HG03565 (cell line): Measurements from ENCODE around the gene LRP1B.
"Not testable (repeated sequence)": the region's sequence is repeated elsewhere in the genome, so short reads cannot be mapped to it uniquely, and the experiment has no call there.

Source experiments
- ATAC-seq: cut with Tn5 transposase; IDR thresholded peaks from one replicate; pipeline ENCODE4 v1.9.1; 2021; ENCODE audit warnings: mild to moderate bottlenecking, moderate library complexity; ENCODE audit not compliant: unreplicated experiment

The LRP1B gene

DNA sequence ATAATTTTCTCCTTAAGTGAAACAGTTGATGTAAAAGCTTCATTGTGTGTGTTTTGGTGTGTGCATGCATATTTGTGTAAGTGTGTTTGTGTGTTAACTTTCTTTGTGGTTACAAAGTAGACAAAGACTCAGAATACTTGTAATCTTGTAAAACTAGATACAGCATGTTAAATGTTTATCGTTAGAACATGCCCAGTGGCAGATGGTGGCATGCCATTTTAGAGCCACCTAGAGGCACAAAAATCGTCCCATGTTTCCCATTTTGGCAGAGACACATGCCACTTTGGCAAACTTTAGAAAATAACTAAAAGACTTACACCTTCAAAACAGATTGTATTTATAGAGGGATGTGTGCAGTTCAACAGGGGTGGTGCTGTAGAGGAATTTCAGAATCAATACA is 224.1 kb downstream of the LRP1B start:
- no peak for ATAC-seq

DNA sequence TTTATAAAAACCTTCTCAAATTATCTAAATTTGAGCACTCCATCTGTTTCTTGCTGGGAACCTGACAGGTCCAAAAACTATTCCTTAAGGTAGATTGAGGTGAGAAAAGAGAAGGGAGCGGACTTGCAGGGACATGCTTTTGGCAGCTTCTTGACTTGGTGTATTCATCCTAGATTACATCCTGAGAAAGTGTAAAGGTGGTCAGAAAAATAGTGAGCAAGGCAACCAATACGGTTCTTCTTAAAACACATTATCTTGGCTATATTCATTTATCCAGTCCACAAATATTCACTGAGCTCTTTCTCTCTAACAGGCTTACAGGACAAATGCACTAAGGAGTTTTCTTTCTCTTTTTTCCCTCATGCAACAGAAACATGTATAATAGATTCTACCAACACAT is 230.0 kb downstream of the LRP1B start:
- no peak for ATAC-seq

DNA sequence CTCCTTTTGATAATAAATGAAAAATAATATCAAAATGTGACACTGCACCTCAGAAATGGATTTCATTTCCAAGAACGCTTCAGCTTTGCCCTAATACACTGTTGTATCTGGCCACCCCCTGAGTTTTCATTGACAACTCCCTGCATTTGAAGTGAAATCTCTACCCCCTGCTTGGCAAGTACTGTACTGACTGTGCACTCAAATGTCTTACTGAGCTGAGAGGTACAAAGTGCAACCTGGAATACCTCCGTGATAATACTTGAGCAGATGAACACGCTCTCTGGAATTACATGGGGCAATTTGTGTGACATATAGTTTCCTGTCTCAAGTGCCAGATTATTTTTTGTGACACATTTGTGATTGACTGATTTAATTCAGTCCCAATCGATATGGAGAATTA is 231.1 kb downstream of the LRP1B start:
- ATAC-seq, result no peak

DNA sequence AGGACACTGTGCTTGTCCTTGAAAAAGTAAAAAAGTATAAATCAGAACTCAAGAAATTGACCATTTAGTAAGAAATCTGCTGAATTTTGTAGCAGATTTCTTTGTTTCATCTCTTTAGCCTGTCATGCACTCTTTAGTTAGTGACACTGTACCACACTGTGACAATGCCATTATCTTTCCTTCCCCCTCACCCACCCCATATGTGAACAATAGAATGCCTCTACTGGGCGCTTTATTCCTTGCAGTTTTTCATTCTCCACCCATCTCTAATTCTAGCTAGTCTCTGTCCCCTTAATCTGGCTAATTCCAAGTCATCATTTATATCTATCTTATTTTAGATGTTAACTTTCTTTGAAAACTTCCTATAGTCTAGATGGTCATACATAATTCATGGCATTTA is 241.0 kb downstream of the LRP1B start:
- no peak for ATAC-seq

DNA sequence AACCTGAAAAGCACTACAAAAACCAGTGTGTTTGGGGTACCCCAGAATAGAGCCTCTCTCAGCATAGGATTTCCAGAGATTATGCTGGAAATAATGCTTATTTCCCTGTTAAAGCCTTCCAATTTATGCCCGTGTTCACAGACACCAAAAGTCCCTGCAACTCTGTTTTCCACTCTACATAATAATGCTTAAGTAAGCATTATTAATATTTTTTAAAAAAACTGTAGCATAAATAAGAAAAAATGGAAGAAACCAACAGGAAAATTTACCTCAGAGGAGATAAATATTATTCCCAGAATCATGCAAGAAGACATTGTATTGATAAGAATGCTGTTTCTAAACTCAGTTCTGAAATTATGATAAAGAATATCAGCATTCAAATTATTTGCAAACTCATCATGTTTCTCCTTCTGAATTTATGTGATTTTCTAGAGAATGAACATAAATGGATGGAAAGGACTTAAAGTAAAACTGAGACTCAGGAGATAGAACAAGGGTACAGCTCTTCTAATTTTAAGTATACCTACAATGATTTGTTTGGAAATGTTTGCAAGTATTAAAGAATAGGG is 241.7 kb downstream of the LRP1B start:
- ATAC-seq, result no peak

DNA sequence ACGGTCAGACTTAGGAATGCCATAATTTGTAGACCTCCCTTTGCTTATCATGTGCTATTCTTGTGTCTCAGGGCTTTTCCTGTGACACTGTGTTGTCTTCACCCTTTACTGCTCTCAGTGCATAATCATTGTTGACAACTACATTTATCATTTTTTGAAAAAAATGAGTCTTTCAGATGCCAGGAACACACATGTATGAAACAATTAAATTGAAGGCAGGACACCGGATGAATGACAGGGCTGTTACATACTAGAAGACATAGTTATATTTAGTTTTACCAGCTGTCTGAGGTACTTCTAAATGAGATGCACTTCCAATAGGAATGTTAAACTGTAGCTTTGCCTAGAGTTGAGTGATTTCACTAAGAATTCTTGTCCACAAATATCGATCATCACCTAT is 243.5 kb downstream of the LRP1B start:
- no peak for ATAC-seq

DNA sequence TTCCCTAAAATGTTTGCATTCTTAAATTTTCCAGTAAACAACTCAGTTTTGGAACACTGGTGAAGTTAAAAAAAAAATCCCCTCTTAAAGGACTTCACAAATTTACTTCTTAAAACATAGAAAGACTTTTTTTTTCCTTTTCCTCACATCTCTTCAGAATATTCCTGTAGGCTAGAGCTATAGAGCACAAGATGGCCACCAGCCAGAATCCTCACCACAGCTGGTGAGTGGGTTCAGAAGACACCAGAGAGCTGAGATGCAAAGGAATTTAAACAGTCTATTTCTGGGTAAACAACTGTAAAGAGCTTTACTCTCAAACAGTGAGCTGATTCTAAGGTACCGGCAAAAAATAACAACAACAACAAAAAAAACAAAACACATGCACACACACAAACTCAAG is 252.8 kb downstream of the LRP1B start:
- ATAC-seq, result no peak

DNA sequence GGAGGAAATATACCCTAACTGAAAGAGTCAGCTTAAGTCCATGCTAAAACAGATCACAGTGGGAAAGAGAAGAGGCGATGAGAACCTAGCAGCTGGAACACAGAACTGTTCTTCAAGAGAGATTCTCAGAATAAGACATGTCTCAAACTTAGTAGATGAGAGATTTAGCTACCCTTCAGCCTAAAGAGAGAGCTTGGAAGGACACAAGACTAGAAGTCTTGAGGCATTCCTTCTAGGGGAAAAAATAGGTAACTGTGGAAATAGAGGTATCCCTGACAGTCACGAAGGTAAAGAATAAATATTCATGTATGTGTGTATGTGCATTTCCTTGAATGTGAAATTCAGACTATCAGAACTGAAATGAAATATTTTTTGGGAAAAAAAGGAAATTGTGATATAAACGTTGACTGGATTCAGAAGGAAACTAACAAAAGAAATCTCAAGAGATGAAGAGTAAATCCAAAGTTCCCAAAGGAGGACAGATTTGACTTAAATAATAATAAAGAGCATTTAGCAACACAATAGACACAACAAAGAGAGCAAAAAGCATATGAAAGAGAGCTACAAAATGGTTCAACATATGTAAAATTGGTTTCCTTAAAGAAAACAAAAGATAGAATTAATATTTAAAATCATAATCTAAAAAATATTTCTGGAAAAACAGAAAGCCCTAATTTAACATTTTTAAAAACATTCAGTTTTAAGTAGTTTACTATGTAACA is 258.7 kb downstream of the LRP1B start:
- ATAC-seq, result no peak

DNA sequence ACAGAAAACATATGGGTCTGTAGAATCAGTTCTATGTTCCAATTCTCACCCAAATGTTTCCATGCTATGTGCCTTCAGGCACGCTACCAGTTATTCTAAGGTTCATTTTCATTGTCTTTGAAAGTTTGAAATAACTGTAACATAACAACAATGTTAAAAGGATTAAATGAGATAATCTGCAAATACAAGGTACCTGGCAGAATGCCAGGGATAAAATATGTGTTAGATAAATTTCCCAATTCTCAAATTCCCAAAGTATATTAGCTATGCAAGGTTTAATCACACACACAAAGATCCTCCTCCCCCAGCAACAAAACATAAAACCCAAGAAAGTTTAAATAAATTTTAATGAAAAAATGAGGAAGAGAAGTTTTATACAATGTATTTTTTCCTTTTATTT is 261.2 kb downstream of the LRP1B start:
- no peak for ATAC-seq

DNA sequence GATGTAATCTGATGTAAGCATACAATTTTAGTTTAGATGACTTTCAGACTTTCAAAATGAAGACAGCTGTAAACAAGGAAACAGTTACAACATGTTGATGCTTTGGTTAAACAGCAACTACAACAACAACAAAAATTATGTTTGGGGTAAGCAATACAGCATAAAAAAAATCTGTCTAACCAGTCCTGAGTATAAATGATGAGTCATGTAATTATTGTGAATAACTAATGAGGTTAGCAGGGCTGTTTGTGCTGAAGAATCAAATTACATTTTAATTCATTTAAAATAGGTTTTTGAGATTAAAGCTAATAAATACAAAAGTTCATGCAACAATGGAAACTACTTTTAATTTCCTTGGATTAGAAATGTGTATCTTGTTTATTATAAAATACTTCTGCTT is 266.9 kb downstream of the LRP1B start:
- no peak for ATAC-seq

DNA sequence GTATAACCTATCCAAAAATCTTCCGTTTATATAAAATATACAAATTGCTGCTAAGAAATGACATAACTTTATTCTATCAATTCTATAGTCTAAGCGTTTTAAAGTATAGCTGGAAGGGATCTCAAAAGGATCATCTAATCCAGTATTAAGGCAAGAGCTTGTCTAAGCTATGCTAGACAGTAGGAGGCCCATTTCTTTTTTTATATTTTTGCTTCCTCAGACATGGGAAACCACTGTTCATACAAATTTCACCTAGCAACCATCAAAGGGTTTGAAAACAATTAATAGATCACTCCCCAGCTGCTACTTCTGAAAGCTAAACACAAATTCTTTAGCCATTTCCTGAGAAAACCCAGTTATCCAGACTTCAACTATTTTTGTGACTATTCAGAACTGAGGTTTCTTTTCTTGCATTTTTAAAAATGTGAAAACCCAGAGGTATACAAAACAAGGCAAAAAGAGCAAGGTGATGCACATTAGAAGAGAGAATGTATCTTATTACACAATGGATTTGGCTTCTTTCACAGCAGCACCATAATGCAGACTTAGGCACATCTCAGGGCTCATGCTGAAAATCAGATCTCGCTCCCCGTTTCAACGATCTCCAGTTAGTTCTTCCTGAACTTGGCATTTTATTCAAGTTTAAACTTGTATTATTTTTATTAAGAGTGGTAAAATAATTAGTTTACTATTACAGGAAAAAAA is 274.4 kb downstream of the LRP1B start:
- no peak for ATAC-seq

DNA sequence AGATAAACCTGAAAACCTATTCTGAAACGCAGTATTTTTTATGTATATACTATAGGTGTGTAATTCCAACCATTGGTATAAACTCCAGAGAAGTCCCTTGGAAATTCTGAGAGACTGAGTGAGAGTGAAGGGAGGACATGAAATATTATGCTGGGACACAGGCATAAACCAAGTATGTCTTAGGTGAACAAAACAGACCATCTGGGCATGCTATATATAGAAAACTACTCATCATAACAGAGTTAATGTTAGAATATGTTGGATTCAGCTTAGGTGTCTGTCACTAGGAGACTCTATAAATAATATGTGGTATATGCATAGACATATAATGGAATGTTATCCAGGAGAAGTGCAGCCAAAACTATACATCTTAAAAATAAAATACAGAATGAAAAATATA is 282.6 kb downstream of the LRP1B start:
- no peak for ATAC-seq

DNA sequence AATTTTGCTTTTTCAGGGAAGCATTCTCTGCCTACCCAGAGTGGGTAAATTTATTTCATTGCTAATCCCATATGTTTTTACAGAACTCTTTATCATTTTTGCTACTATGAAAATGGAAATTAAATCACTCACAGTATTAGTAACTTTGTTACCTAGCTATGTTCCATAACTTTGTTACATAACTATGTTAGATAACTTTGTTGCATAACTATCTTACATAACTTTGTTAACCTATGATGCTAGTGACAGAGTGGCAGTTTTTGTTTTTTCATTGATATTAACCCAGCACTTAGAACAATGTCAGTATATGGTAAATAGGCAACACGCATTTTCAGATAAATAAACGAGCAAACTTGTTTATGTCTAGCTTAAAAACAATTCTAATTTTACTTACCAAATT is 286.6 kb downstream of the LRP1B start:
- no peak for ATAC-seq

DNA sequence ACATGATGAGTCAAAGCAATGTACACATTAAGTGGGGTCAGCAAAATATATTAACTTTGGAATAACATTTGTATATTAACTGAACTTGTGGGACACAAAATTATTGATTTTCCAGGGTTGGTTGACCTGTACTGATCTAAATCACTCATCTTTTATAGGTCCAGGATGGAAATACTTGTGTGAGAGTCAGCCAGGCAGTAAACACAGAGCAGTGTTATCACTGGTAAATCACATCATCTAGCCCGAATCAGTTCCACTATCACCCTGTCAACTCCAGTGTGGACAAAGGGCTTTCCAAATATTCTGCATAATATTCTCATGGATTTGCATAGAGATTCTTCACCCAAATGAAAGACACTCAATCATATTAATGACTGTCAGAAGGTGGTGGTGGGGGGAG is 295.7 kb downstream of the LRP1B start:
- no peak for ATAC-seq

DNA sequence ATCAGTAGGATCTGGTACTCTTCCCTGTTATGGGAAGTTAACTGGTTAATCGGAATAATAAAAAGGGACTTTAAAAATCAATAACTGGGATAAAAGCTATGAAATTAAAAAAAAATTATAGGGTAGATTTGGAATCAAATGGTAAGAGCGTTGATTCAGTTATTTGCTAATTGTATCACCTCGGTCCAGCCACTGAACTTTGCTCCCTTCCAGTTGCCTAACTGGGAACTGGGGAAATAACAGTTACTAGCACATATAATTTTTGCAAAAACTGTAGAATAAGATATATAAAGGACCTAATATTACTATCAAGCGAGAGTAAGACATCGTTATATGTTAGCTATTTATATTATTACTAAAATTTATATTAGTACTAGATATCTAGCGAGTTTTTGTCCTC is 302.1 kb downstream of the LRP1B start:
- no peak for ATAC-seq

DNA sequence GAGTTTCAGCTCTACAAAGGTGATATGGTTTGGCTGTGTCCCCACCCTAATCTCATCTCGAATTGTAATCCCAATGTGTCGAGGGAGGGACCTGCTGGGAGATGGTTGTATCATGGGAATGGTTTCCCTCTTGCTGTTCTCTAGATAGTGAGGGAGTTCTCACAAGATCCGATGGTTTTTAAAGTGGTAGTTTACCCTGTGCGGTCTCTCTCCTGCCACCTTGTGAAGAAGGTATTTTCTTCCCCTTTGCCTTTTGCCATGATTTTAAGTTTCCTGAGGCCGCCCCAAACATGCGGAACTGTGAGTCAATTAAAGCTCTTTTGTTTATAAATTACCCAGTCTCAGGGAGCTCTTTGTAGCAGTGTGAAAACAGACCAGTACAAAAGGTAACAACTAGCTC is 306.0 kb downstream of the LRP1B start:
- no peak for ATAC-seq

DNA sequence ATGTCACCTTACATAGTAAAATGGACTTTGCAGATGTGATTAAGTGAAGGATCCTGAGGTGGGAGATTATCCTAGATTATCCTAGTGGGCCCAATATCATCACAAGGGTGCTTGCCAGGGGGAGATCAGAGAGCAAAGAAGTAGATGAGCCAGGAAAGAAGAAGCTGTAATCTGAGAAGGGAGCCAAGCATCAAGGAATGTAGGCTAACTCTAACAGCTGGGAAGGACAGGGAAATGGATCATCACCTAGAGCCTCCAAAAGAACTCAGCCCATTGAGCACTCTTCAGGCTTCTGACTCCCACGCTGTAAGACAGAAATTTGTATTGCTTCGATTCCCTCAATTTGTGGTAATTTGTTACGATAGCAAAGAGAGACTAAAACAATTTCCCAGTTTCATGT is 309.9 kb downstream of the LRP1B start:
- no peak for ATAC-seq

DNA sequence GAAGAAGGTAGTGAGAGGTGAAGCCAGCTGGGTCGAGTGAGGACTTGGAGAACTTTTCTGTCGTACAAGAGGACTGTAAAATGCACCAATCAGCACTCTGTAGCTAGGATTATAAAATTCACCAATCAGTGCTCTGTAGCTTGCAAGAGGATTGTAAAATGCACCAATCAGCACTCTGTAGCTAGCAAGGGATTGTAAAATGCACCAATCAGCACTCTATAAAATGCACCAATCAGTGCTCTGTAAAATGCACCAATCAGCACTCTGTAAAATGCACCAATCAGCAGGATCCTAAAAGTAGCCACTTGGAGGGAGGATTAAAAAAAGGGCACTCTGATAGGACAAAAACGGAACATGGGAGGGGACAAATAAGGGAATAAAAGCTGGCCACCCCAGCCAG is 315.5 kb downstream of the LRP1B start:
- not testable (repeated sequence) for ATAC-seq

DNA sequence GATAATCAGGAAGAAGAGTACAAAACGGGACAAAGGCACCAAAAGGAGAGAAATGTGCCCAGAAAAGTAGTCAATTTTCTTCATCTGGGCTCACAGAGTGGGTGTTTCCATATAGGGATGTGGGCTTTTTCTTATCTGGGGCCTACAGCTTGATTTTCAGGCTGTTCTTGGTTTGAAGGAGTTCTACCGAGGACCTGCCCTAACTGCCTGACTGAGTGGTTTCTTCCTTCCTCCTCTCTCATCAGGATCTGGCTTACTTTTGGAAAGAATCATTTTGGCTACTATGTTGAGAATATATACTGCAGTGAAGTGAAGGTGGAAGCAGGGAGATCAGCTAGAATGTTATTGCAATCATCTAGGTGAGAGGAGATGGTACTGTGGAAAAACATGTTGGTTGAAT is 316.7 kb downstream of the LRP1B start:
- ATAC-seq, result no peak

DNA sequence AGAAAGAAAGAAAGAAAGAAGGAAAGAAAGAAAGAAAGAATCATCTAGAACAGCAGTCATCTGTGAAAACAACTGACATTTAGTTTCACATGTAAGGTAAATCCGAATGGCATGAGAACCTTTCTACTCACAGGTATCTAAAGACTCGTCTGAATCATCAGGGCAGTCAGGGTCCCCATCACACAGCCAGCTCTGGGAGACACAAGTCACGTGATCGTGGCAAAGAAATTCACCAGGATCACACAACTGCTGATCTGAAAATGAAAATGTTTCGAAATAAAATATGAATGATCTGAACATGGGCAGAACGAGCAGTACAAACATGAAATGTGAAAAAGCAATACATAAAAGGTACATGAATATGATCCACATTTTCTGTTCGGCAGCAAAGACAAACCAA is 320.7 kb downstream of the LRP1B start:
- ATAC-seq, result no peak

DNA sequence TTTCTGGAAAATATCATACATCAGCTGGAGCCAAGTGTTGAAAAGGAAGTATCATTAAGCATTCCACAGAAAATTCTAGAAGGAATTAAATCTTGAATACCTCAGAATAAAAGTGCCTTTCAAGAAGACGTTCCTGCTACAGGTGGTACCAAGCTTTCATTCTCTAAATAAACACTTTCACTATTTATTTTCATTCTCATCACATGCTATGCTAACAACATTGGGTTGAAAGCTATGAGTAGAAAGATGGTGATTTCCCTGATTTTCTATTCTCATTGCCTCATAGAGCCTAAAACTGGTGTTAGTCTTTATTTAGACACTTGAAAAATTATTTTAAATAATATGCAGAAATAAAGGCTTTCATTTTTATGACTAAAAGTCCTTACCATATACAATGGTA is 324.7 kb downstream of the LRP1B start:
- ATAC-seq, result no peak

DNA sequence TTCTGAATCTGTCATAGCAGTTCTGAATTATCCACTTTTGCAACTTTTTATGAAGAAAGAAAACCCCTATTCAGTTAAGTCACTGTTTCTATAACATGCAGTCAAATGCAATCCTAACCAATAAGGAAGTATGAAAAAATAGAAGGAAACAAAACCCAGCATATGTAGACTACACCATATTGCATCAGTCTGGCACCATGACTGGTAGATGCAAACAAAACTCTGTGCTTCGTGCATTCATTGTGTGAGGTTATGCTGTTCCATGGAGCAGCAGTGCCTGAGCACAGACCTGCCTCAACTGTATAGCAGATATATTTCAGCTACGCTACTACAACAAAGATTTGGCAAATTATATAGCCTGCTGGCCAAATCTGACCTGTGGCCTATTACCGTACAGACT is 325.5 kb downstream of the LRP1B start:
- ATAC-seq, result no peak

DNA sequence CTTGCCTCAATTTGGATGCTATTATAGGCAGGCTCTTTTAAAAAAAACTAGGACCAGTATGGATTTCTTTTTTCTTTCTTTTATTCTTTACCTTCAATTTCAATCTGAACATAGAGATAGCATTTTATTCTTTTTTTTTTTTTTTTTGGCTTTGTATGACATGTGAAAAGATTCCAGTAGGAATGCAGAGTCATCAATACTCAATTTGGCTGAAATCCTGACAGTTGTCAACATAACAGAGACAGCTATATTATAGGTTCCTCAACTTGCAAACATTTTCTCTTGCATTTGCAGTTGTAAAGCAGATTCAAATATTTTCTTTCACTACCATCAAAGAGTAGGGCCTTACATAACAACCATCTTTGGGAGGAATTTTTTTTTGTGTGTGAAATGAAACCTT is 334.4 kb downstream of the LRP1B start:
- ATAC-seq, result no peak
